ENCODE results near the gene SEC24B. TPM values are rescaled to one million over a fixed set of nuclear protein-coding genes. Genes with fewer than 3 reads are reported as not detected.

SEC24B gene
- total and polyA plus RNA-seq, 4 donors, result 12.2 to 38.2 (median 16.3) TPM

DNA sequence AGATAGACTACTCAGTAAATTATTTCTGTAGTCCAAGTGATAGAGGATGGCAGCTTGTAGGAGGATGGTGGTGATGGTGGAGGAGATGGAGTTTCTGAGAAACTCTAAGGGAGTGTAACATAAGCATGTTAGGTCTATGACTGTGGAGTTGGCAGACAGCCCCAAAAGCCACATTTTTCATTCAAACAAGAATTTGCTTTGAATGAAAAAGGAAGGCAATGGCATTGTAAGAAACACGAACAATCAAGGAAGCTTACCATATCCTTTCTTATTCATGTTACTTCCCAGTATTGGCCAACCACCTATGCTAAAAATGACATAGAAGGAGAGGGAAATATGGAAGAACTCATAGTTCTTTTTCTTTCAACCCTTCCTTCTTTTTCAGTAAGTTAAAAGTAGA is 18.7 kb upstream of the SEC24B start (continued):
- TF ChIP-seq, protein P1, sequence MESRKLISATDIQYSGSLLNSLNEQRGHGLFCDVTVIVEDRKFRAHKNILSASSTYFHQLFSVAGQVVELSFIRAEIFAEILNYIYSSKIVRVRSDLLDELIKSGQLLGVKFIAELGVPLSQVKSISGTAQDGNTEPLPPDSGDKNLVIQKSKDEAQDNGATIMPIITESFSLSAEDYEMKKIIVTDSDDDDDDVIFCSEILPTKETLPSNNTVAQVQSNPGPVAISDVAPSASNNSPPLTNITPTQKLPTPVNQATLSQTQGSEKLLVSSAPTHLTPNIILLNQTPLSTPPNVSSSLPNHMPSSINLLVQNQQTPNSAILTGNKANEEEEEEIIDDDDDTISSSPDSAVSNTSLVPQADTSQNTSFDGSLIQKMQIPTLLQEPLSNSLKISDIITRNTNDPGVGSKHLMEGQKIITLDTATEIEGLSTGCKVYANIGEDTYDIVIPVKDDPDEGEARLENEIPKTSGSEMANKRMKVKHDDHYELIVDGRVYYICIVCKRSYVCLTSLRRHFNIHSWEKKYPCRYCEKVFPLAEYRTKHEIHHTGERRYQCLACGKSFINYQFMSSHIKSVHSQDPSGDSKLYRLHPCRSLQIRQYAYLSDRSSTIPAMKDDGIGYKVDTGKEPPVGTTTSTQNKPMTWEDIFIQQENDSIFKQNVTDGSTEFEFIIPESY (IDR thresholded peaks at IDR 0.05), result no peak
- TF ChIP-seq RXRA (IDR thresholded peaks at IDR 0.05), result no peak
- TF ChIP-seq EGR1 (IDR thresholded peaks at IDR 0.05; ENCODE audit: low read depth in 2 of 2), result no peak

DNA sequence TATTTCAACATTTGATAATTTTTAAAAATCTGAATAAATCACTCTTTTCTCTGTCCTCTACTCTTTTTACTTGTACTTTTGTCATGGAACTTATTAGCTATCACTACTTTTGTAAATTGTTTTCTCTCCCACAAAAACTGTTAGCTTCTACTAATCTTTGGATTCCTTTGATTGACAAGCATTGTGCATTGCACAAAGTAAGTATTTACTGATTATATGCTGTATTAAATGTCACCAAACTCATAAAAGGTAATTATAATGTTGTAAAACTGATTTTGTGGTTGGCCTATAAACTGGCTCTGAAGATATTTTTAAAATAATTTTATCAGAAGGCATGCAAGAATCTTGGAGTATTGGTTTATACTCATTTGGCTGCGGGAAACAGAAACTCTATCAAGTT is 15.0 kb upstream of the SEC24B start:
- Histone ChIP-seq H3K9ac (ENCODE audit: low read depth in 1 of 2, low read length in 2 of 2) (no peak overlapping the region), H3K27ac (ENCODE audit: low read depth in 1 of 2, low read length in 2 of 2) (no peak overlapping the region), H3K9me3 (ENCODE audit: control insufficient read depth in 4 of 4, low read length in 3 of 4) (no peaks in the 10 kb centered on the region), H3K36me3 (ENCODE audit: control insufficient read depth in 4 of 4, insufficient read depth in 3 of 4, low read depth in 1 of 4, low read length in 3 of 4) (no peaks in the 10 kb centered on the region), H3K4me1 (ENCODE audit: control insufficient read depth in 4 of 4, insufficient read depth in 4 of 4, low read length in 3 of 4) (peaks cover 0 to 3% (median 2%) of the 10 kb centered on the region in 4 donors), H3K27me3 (ENCODE audit: control insufficient read depth in 4 of 4, insufficient read depth in 4 of 4, low read length in 3 of 4) (no peaks in the 10 kb centered on the region), H3K4me3 (ENCODE audit: low read depth in 1 of 3, low read length in 3 of 3) (no peak overlapping the region)
- DNase-seq (ENCODE audit: low spot score), result no peak
- TF ChIP-seq TAF1 (conservative IDR thresholded peaks at IDR 0.05) (no peak), HNF4G (IDR thresholded peaks at IDR 0.05) (no peak), YY1 (IDR thresholded peaks at IDR 0.05) (no peak), FOXA2 (IDR thresholded peaks at IDR 0.05) (no peak), RAD21 (IDR thresholded peaks at IDR 0.05) (no peak), CTCF (IDR thresholded peaks at IDR 0.05; ENCODE audit: low read depth, low read length, missing input control) (no peak)
- TF ChIP-seq, protein P2, sequence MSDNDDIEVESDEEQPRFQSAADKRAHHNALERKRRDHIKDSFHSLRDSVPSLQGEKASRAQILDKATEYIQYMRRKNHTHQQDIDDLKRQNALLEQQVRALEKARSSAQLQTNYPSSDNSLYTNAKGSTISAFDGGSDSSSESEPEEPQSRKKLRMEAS (IDR thresholded peaks at IDR 0.05), result no peak
- WGBS, result 93% methylated on average over 1 of the region's 1 CpG

DNA sequence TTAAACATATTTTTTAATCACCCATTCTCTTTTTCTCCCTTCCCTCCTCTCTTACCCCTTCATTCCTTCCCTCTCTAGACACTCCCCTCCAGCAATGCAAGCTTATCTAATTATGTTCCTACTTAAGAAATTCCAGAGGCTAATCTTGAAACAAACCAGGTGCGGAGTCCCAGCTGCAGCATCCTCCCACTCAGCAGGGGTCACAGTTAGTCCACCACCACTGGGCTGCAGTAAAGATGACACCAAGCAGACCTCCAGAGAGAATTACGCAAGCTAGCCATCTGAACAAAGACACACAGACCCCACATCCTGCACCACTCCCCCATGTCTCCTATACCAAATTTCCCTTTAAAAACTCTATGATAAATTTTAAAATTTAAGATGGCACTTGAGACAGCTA is 13.9 kb upstream of the SEC24B start:
- 96% methylated on average over 2 of the region's 2 CpGs for WGBS
- no peaks in the 10 kb centered on the region for H3K36me3 ChIP-seq (ENCODE audit: control insufficient read depth in 4 of 4, insufficient read depth in 3 of 4, low read depth in 1 of 4, low read length in 3 of 4)
- no peak overlapping the region for H3K27ac ChIP-seq (ENCODE audit: low read depth in 1 of 2, low read length in 2 of 2)
- no peak overlapping the region for H3K9ac ChIP-seq (ENCODE audit: low read depth in 1 of 2, low read length in 2 of 2)
- no peaks in the 10 kb centered on the region for H3K27me3 ChIP-seq (ENCODE audit: control insufficient read depth in 4 of 4, insufficient read depth in 4 of 4, low read length in 3 of 4)
- no peak for DNase-seq (ENCODE audit: low spot score)
- peaks cover 0 to 3% (median 2%) of the 10 kb centered on the region in 4 donors for H3K4me1 ChIP-seq (ENCODE audit: control insufficient read depth in 4 of 4, insufficient read depth in 4 of 4, low read length in 3 of 4)
- no peak overlapping the region for H3K4me3 ChIP-seq (ENCODE audit: low read depth in 1 of 3, low read length in 3 of 3)
- no peaks in the 10 kb centered on the region for H3K9me3 ChIP-seq (ENCODE audit: control insufficient read depth in 4 of 4, low read length in 3 of 4)
- TF ChIP-seq, protein P2 (IDR thresholded peaks at IDR 0.05), result no peak
- TF ChIP-seq CTCF (IDR thresholded peaks at IDR 0.05; ENCODE audit: low read depth, low read length, missing input control), result no peak
- no peak for TF ChIP-seq NR2F2 (IDR thresholded peaks at IDR 0.05)
- TF ChIP-seq SP1 (IDR thresholded peaks at IDR 0.05), result no peak
- TF ChIP-seq YY1 (IDR thresholded peaks at IDR 0.05), result no peak
- TF ChIP-seq TAF1 (conservative IDR thresholded peaks at IDR 0.05), result no peak
- no peak for TF ChIP-seq FOXA2 (IDR thresholded peaks at IDR 0.05)
- TF ChIP-seq HNF4A (conservative IDR thresholded peaks at IDR 0.05), result no peak
- no peak for TF ChIP-seq EGR1 (IDR thresholded peaks at IDR 0.05; ENCODE audit: low read depth in 2 of 2)
- TF ChIP-seq GABPA (IDR thresholded peaks at IDR 0.05 in 1 of 2, conservative IDR thresholded peaks at IDR 0.05 in 1 of 2), result no peak
- TF ChIP-seq, protein P1 (IDR thresholded peaks at IDR 0.05), result no peak
- TF ChIP-seq, protein P3, sequence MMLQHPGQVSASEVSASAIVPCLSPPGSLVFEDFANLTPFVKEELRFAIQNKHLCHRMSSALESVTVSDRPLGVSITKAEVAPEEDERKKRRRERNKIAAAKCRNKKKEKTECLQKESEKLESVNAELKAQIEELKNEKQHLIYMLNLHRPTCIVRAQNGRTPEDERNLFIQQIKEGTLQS (IDR thresholded peaks at IDR 0.05), result no peak
- no peak for TF ChIP-seq RXRA (IDR thresholded peaks at IDR 0.05)
- no peak for TF ChIP-seq HNF4G (IDR thresholded peaks at IDR 0.05)
- TF ChIP-seq RAD21 (IDR thresholded peaks at IDR 0.05), result no peak
- TF ChIP-seq, protein P4, sequence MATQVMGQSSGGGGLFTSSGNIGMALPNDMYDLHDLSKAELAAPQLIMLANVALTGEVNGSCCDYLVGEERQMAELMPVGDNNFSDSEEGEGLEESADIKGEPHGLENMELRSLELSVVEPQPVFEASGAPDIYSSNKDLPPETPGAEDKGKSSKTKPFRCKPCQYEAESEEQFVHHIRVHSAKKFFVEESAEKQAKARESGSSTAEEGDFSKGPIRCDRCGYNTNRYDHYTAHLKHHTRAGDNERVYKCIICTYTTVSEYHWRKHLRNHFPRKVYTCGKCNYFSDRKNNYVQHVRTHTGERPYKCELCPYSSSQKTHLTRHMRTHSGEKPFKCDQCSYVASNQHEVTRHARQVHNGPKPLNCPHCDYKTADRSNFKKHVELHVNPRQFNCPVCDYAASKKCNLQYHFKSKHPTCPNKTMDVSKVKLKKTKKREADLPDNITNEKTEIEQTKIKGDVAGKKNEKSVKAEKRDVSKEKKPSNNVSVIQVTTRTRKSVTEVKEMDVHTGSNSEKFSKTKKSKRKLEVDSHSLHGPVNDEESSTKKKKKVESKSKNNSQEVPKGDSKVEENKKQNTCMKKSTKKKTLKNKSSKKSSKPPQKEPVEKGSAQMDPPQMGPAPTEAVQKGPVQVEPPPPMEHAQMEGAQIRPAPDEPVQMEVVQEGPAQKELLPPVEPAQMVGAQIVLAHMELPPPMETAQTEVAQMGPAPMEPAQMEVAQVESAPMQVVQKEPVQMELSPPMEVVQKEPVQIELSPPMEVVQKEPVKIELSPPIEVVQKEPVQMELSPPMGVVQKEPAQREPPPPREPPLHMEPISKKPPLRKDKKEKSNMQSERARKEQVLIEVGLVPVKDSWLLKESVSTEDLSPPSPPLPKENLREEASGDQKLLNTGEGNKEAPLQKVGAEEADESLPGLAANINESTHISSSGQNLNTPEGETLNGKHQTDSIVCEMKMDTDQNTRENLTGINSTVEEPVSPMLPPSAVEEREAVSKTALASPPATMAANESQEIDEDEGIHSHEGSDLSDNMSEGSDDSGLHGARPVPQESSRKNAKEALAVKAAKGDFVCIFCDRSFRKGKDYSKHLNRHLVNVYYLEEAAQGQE (IDR thresholded peaks at IDR 0.05), result no peak
- no peak for TF ChIP-seq FOXA1 (IDR thresholded peaks at IDR 0.05)

Measured in liver (tissue), 9 donors.